Esophagus muscularis mucosa (tissue), 4 donors: ENCODE measurements around the gene SYNDIG1. TPM values are rescaled to one million over a fixed set of nuclear protein-coding genes. Genes with fewer than 3 reads are reported as not detected.

ENCODE experiments used
- DNase-seq: peaks from one replicate; pipeline ENCODE4 v3.0.0-alpha.2; 2017; ENCODE audit errors: extremely low spot score
- H3K27ac ChIP-seq, 4 donors: fragments of 200-600 bp; sonication (generic); replicated peaks in 1 of 4; 1 replicate in 3 of 4; 2 replicates in 1 of 4; pipeline ENCODE4 v1.5.1; 2016 to 2019; ENCODE audit warnings: mild to moderate bottlenecking in 1 of 4
- H3K27me3 ChIP-seq, 4 donors: fragments of 200-600 bp; sonication (generic); one replicate each; pipeline versions ENCODE4 v1.5.1 to v1.6.0; 2016 to 2019
- H3K36me3 ChIP-seq, 4 donors: fragments of 200-600 bp; sonication (generic); one replicate each; pipeline ENCODE4 v1.5.1; 2016 to 2019
- H3K4me1 ChIP-seq, 4 donors: fragments of 200-600 bp; sonication (generic); one replicate each; pipeline ENCODE4 v1.5.1; 2016 to 2019
- H3K4me3 ChIP-seq, 4 donors: fragments of 200-600 bp; sonication (generic); 1 replicate in 2 of 4; 2 replicates in 2 of 4; pipeline ENCODE4 v1.5.1; 2016 to 2019; ENCODE audit warnings: mild to moderate bottlenecking in 4 of 4, moderate library complexity in 1 of 4
- H3K9me3 ChIP-seq, 4 donors: fragments of 200-600 bp; sonication (generic); 1 replicate in 3 of 4; 2 replicates in 1 of 4; pipeline ENCODE4 v1.5.1; 2016 to 2019
- CTCF ChIP-seq, 3 experiments: fragments of 200-600 bp in 2 of 3; fragments of 450-650 bp in 1 of 3; sonication (generic) in 2 of 3; IDR thresholded peaks; one replicate each; pipeline ENCODE4 v1.5.1; 2017 to 2019; ENCODE audit warnings: antibody characterized with exemption in 3 of 3, mild to moderate bottlenecking in 2 of 3, moderate library complexity in 1 of 3
- EP300 ChIP-seq: sonication (generic); formaldehyde crosslinking; IDR thresholded peaks from one replicate; pipeline ENCODE4 v1.6.1; 2017; ENCODE audit warnings: antibody characterized with exemption
- POLR2A ChIP-seq: fragments of 450-650 bp; IDR thresholded peaks from one replicate; pipeline ENCODE4 v1.6.1; 2017; ENCODE audit warnings: antibody characterized with exemption, moderate library complexity, mild to moderate bottlenecking, low read depth
- POLR2AphosphoS5 ChIP-seq, 2 donors: sonication (generic); formaldehyde crosslinking; IDR thresholded peaks; one replicate each; pipeline ENCODE4 v1.6.1; 2017; ENCODE audit warnings: antibody characterized with exemption in 2 of 2
- WGBS: methylation state at CpG from one replicate; pipeline ENCODE4 v1.1.5; 2018; 5-methylcytosine and 5-hydroxymethylcytosine counted together
- intact Hi-C: fragments of 100-400 bp; cut with DNase I; formaldehyde crosslinking; loops from one replicate; pipeline ENCODE4 v1.15.1; 2023
- total RNA-seq, 4 donors: library from RNA; depleted of rRNA; stranded (reverse); fragments of >200 nt; gene quantifications; one replicate each; pipeline versions ENCODE4 v1.1.0 to v1.2.1, GENCODE V29; 2016

Gene SYNDIG1
- total RNA-seq, 4 donors from 2014 or later = not detected

GRCh38 chr20:24669701-24670100 is 200.3 kb downstream of the SYNDIG1 start:
- no peak for DNase-seq
- TF ChIP-seq EP300 (no peak), CTCF (IDR thresholded peaks at IDR 0.05) (no peak), POLR2A (no peak), POLR2AphosphoS5 (IDR thresholded peaks at IDR 0.05) (no peak)
- intact Hi-C loops = no loop called here
- Histone ChIP-seq H3K4me1 (peaks cover 0 to 6% (median 0%) of the 10 kb centered on the region in 4 donors), H3K27ac (no peak overlapping the region), H3K27me3 (peaks cover 0 to 5% (median 0%) of the 10 kb centered on the region in 4 donors), H3K9me3 (no peaks in the 10 kb centered on the region), H3K36me3 (no peaks in the 10 kb centered on the region), H3K4me3 (no peak overlapping the region)
- 84% methylated on average over 7 of the region's 7 CpGs for WGBS

- Histone ChIP-seq H3K27ac (no peak overlapping the region), H3K9me3 (no peaks in the 10 kb centered on the region), H3K4me1 (peaks cover 0 to 6% (median 0%) of the 10 kb centered on the region in 4 donors), H3K27me3 (no peaks in the 10 kb centered on the region), H3K4me3 (no peak overlapping the region), H3K36me3 (no peaks in the 10 kb centered on the region)
- no peak for TF ChIP-seq EP300
- TF ChIP-seq POLR2AphosphoS5 (IDR thresholded peaks at IDR 0.05) = no peak
- TF ChIP-seq POLR2A = no peak
- TF ChIP-seq CTCF (IDR thresholded peaks at IDR 0.05) = no peak
- intact Hi-C loops = no loop called here
- no peak for DNase-seq
- 84% methylated on average over 7 of the region's 10 CpGs for WGBS
Observed at GRCh38 chr20:24670341-24670872, 201.0 kb downstream of the SYNDIG1 start.

GRCh38 chr20:24670981-24671380 is 201.6 kb downstream of the SYNDIG1 start:
- WGBS = no CpG with 5 or more reads among the region's 5 CpGs
- intact Hi-C loops = no loop called here
- peaks cover 0 to 6% (median 0%) of the 10 kb centered on the region in 4 donors for H3K4me1 ChIP-seq
- no peaks in the 10 kb centered on the region for H3K36me3 ChIP-seq
- H3K27me3 ChIP-seq = no peaks in the 10 kb centered on the region
- no peak overlapping the region for H3K27ac ChIP-seq
- H3K4me3 ChIP-seq = no peak overlapping the region
- no peak for TF ChIP-seq CTCF (IDR thresholded peaks at IDR 0.05)
- TF ChIP-seq POLR2A = no peak
- TF ChIP-seq POLR2AphosphoS5 (IDR thresholded peaks at IDR 0.05) = no peak
- DNase-seq = no peak
- no peaks in the 10 kb centered on the region for H3K9me3 ChIP-seq

GRCh38 chr20:24672181-24672880 is 202.9 kb downstream of the SYNDIG1 start:
- intact Hi-C loops = no loop called here
- 85% methylated on average over 9 of the region's 10 CpGs for WGBS
- Histone ChIP-seq H3K9me3 (no peaks in the 10 kb centered on the region), H3K4me1 (peaks cover 0 to 6% (median 0%) of the 10 kb centered on the region in 4 donors), H3K27ac (no peak overlapping the region), H3K27me3 (no peaks in the 10 kb centered on the region), H3K4me3 (no peak overlapping the region), H3K36me3 (no peaks in the 10 kb centered on the region)
- no peak for TF ChIP-seq POLR2A
- no peak for TF ChIP-seq POLR2AphosphoS5 (IDR thresholded peaks at IDR 0.05)
- TF ChIP-seq CTCF (IDR thresholded peaks at IDR 0.05) = no peak
- no peak for TF ChIP-seq EP300
- no peak for DNase-seq
